HCT116 (cell line): ENCODE data around the gene GUCY2C. TPM values are rescaled to one million over a fixed set of nuclear protein-coding genes. Genes with fewer than 3 reads are reported as not detected.
A peak's percentile ranks its signal among the peaks of the same experiment; 100 is the strongest.

Experiments
- ATAC-seq: fragments of 200-7000 bp; cut with Tn5 transposase; 2 replicates; pipeline ENCODE4 v1.9.1; 2020; ENCODE audit warnings: mild to moderate bottlenecking, moderate library complexity
- BruUV-seq: library from RNA; stranded (reverse); fragments of 400-500 nt; replicated peaks from 2 replicates; lab custom pipeline; 2021; lab: Mats Ljungman, UMichigan
- CTCF ChIA-PET: fragments of 300-600 bp; sonication (Branson Sonifier 250); formaldehyde crosslinking; loops from one replicate; lab custom pipeline; 2021; ENCODE audit warnings: antibody characterized with exemption; lab: Charles Lee
- POLR2A ChIA-PET: fragments of 300-600, 350-600 bp; sonication (Branson Sonifier 250); formaldehyde crosslinking; loops from one replicate; lab custom pipeline; 2021; ENCODE audit warnings: antibody characterized with exemption; lab: Charles Lee
- RAD21 ChIA-PET, 2 experiments: fragments of 300-600 bp; sonication (Branson Sonifier 250); formaldehyde crosslinking; loops; one replicate each; lab custom pipeline; 2023; ENCODE audit warnings: low total read pairs in 2 of 2; ENCODE audit not compliant: uncharacterized antibody in 2 of 2, unreplicated experiment in 2 of 2, low non-redundant PET in 1 of 2; lab: Charles Lee
- DNase-seq: peaks from one replicate; pipeline ENCODE4 v3.0.0-alpha.2; 2010; ENCODE audit warnings: low read depth, low spot score
- H2AFZ ChIP-seq: fragments of 200-600 bp; shearing (Covaris generic), sonication (generic); 2 replicates; pipeline ENCODE4 v1.6.1; 2017; ENCODE audit warnings: low read depth, mixed run types, mixed read lengths, antibody characterized with exemption, low read length; ENCODE audit not compliant: poor library complexity, severe bottlenecking
- H3K27ac ChIP-seq: 2 replicates; pipeline ENCODE4 v1.5.1; 2012; ENCODE audit warnings: low read depth, low read length
- H3K27me3 ChIP-seq: fragments of 200-600 bp; sonication (generic); 2 replicates; pipeline ENCODE4 v1.6.1; 2016; ENCODE audit warnings: mixed run types, low read length, mixed read lengths; ENCODE audit not compliant: insufficient read depth
- H3K36me3 ChIP-seq, 2 experiments: fragments of 200-500 bp in 1 of 2; fragments of 200-600 bp in 1 of 2; sonication (Bioruptor generic) in 1 of 2; sonication (generic) in 1 of 2; 2 replicates each; pipeline versions ENCODE4 v1.5.1 to v1.6.1; 2014 to 2016; ENCODE audit warnings: low read length in 2 of 2, inconsistent platforms in 1 of 2, mixed read lengths in 1 of 2, mixed run types in 1 of 2; ENCODE audit not compliant: insufficient read depth in 2 of 2, control insufficient read depth in 1 of 2
- H3K4me1 ChIP-seq, 2 experiments: fragments of 200-600 bp in 1 of 2; sonication (generic) in 1 of 2; 2 replicates each; pipeline versions ENCODE4 v1.5.1 to v1.6.1; 2012 to 2017; ENCODE audit warnings: low read length in 2 of 2, inconsistent platforms in 1 of 2, mild to moderate bottlenecking in 1 of 2, mixed read lengths in 1 of 2, mixed run types in 1 of 2, moderate library complexity in 1 of 2; ENCODE audit not compliant: insufficient read depth in 2 of 2, control insufficient read depth in 1 of 2
- H3K4me2 ChIP-seq: fragments of 200-600 bp; sonication (generic); 2 replicates; pipeline ENCODE4 v1.6.1; 2017; ENCODE audit warnings: mixed run types, low read length, mixed read lengths
- H3K4me3 ChIP-seq, 2 experiments: fragments of 200-600 bp in 1 of 2; sonication (generic) in 1 of 2; replicated peaks in 1 of 2; 2 replicates each; pipeline ENCODE4 v1.5.1; 2011 to 2016; ENCODE audit warnings: low read length in 2 of 2, control low read depth in 1 of 2, low read depth in 1 of 2, mild to moderate bottlenecking in 1 of 2, mixed read lengths in 1 of 2, mixed run types in 1 of 2
- H3K79me2 ChIP-seq: fragments of 200-600 bp; sonication (generic); 2 replicates; pipeline ENCODE4 v1.6.1; 2017; ENCODE audit warnings: mild to moderate bottlenecking, mixed run types, low read length, moderate library complexity, mixed read lengths; ENCODE audit not compliant: insufficient read depth
- H3K9ac ChIP-seq: fragments of 200-600 bp; sonication (generic); 2 replicates; pipeline ENCODE4 v1.6.1; 2016; ENCODE audit warnings: low read length, mixed read lengths
- H3K9me2 ChIP-seq: fragments of 200-600 bp; sonication (generic), shearing (Covaris generic); 2 replicates; pipeline ENCODE4 v1.6.1; 2017; ENCODE audit warnings: mixed run types, mild to moderate bottlenecking, moderate library complexity; ENCODE audit not compliant: insufficient read depth
- H3K9me3 ChIP-seq, 2 experiments: fragments of 200-500 bp in 1 of 2; fragments of 200-600 bp in 1 of 2; sonication (Bioruptor generic) in 1 of 2; sonication (generic) in 1 of 2; 2 replicates each; pipeline ENCODE4 v1.6.1; 2014 to 2017; ENCODE audit warnings: low read length in 2 of 2, mixed read lengths in 2 of 2, inconsistent platforms in 1 of 2, low read depth in 1 of 2, mild to moderate bottlenecking in 1 of 2, mixed run types in 1 of 2, moderate library complexity in 1 of 2; ENCODE audit not compliant: control insufficient read depth in 1 of 2, insufficient read depth in 1 of 2
- H4K20me1 ChIP-seq: fragments of 200-600 bp; sonication (generic), shearing (Covaris generic); 2 replicates; pipeline ENCODE4 v1.6.1; 2017; ENCODE audit warnings: mixed run types, mild to moderate bottlenecking, moderate library complexity; ENCODE audit not compliant: insufficient read depth
- ATF3 ChIP-seq: IDR thresholded peaks from 2 replicates; pipeline ENCODE4 v1.6.1; 2012
- CBX3 ChIP-seq: IDR thresholded peaks from 2 replicates; pipeline ENCODE4 v1.6.1; 2012; ENCODE audit warnings: low read depth
- CEBPB ChIP-seq: IDR thresholded peaks from 2 replicates; pipeline ENCODE4 v1.6.1; 2012; ENCODE audit warnings: low read depth
- CTCF ChIP-seq, 3 experiments: fragments of 200-600 bp in 1 of 3; sonication (generic) in 1 of 3; IDR thresholded peaks in 2 of 3; conservative IDR thresholded peaks in 1 of 3; 2 replicates each; pipeline ENCODE4 v1.5.1; 2012 to 2017; ENCODE audit warnings: low read depth in 2 of 3, low read length in 2 of 3, antibody characterized with exemption in 1 of 3, borderline replicate concordance in 1 of 3, control low read depth in 1 of 3, mild to moderate bottlenecking in 1 of 3, mixed read lengths in 1 of 3, mixed run types in 1 of 3, moderate library complexity in 1 of 3; ENCODE audit not compliant: insufficient read depth in 1 of 3
- EGR1 ChIP-seq: IDR thresholded peaks from 2 replicates; pipeline ENCODE4 v1.6.1; 2012; ENCODE audit warnings: low read depth
- EZH2 ChIP-seq: fragments of 200-600 bp; sonication (generic); IDR thresholded peaks from 2 replicates; pipeline ENCODE4 v1.6.1; 2017; ENCODE audit warnings: antibody characterized with exemption, mixed run types
- EZH2phosphoT487 ChIP-seq: fragments of 200-600 bp; IDR thresholded peaks from 2 replicates; pipeline ENCODE4 v1.6.1; 2018; ENCODE audit warnings: antibody characterized with exemption, borderline replicate concordance
- FOSL1 ChIP-seq: IDR thresholded peaks from 2 replicates; pipeline ENCODE4 v1.6.1; 2012; ENCODE audit warnings: low read depth
- MAX ChIP-seq: IDR thresholded peaks from 2 replicates; pipeline ENCODE4 v1.6.1; 2012
- POLR2A ChIP-seq: IDR thresholded peaks from 2 replicates; pipeline ENCODE4 v1.7.0; 2011; ENCODE audit warnings: borderline replicate concordance; ENCODE audit not compliant: insufficient read depth, insufficient read length; ENCODE audit errors: extremely low read depth
- POLR2AphosphoS5 ChIP-seq: IDR thresholded peaks from 2 replicates; pipeline ENCODE4 v1.6.1; 2011; ENCODE audit warnings: mild to moderate bottlenecking, low read depth, low read length, moderate library complexity
- RAD21 ChIP-seq: IDR thresholded peaks from 2 replicates; pipeline ENCODE4 v1.6.1; 2012; ENCODE audit warnings: low read depth, mild to moderate bottlenecking
- REST ChIP-seq: IDR thresholded peaks from 2 replicates; pipeline ENCODE4 v1.6.1; 2012; ENCODE audit warnings: low read depth
- SIN3A ChIP-seq: IDR thresholded peaks from 2 replicates; pipeline ENCODE4 v1.6.1; 2012; ENCODE audit warnings: low read depth
- SP1 ChIP-seq: IDR thresholded peaks from 2 replicates; pipeline ENCODE4 v1.6.1; 2012; ENCODE audit warnings: low read depth
- SRF ChIP-seq: IDR thresholded peaks from 2 replicates; pipeline ENCODE4 v1.6.1; 2012; ENCODE audit warnings: low read depth
- TCF7L2 ChIP-seq: IDR thresholded peaks from 2 replicates; pipeline ENCODE4 v1.7.0; 2011; ENCODE audit warnings: borderline replicate concordance, inconsistent platforms; ENCODE audit not compliant: insufficient read depth, insufficient read length; ENCODE audit errors: extremely low read depth
- ZFX ChIP-seq: fragments of 450-650 bp; IDR thresholded peaks from 2 replicates; pipeline ENCODE4 v1.6.1; 2017
- ZNF274 ChIP-seq: fragments of 200-500 bp; sonication (Bioruptor generic); IDR thresholded peaks from 2 replicates; pipeline ENCODE4 v1.6.1; 2014; ENCODE audit warnings: mild to moderate bottlenecking, low read depth, low read length, inconsistent platforms
- intact Hi-C: fragments of 100-400 bp; cut with micrococcal nuclease; formaldehyde crosslinking; loops from 2 replicates; pipeline ENCODE4 v1.10.0; 2022
- total RNA-seq: library from RNA; stranded (reverse); gene quantifications from one replicate; pipeline ENCODE4 v1.2.1, GENCODE V29; 2021; ENCODE audit not compliant: unreplicated experiment
- TF ChIP-seq, protein P1 (sequence below): IDR thresholded peaks from 2 replicates; pipeline ENCODE4 v1.6.1; 2011; ENCODE audit warnings: mild to moderate bottlenecking, low read length, moderate library complexity; ENCODE audit not compliant: insufficient replicate concordance; ENCODE audit errors: extremely low read depth

Gene GUCY2C
- total RNA-seq, 1 experiment from 2014 or later = not detected

DNA sequence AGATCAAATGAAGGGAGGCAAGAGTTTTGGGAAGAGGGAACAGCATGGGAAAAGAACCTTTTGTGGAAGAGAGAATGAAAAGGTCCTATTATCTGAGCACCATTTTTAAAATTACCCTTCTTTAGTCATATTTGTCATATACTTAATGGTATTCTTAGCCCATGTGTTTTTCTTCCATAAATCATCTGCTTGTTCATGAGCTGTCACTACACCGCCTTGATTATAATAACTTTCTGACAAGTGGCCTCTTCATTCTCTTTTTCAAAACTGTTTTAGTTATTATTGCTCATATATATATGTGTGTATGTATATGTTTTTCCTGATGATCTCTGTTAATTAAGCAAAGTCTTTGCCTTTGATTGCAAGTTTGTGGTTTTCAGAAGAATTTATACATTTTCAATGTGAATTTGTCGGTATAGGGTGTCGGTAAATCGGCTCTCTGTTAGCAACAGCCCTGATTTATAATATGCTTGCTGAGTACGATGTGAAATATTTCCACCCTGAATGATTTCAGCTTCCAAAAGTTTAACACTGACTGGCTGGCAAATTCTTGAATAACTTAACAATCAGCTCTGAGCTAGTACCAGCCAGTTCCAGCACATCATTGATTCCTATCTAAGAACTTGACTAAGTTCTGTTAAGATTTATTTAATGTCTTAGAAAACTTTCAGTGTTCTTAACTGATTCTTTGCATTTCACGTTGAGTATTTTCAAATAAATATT is 49.2 kb downstream of the GUCY2C start:
- no peak overlapping the region for H3K9ac ChIP-seq
- ATAC-seq = no peak
- no peaks in the 10 kb centered on the region for H3K36me3 ChIP-seq
- RAD21 ChIA-PET = no interaction called here
- TF ChIP-seq CBX3 (no peak), RAD21 (no peak), EZH2phosphoT487 (no peak), POLR2AphosphoS5 (no peak), ZFX (no peak), REST (no peak), CEBPB (no peak), CTCF (IDR thresholded peaks at IDR 0.05 in 2 of 3, conservative IDR thresholded peaks at IDR 0.05 in 1 of 3; ENCODE audit: borderline replicate concordance in 1 of 3, insufficient read depth in 1 of 3, low read depth in 2 of 3, low read length in 2 of 3) (no peak), EGR1 (no peak), ATF3 (no peak), EZH2 (no peak), ZNF274 (no peak), SRF (no peak), POLR2A (no peak), SIN3A (no peak), SP1 (no peak), MAX (no peak), FOSL1 (no peak), TCF7L2 (no peak)
- TF ChIP-seq, protein P1, sequence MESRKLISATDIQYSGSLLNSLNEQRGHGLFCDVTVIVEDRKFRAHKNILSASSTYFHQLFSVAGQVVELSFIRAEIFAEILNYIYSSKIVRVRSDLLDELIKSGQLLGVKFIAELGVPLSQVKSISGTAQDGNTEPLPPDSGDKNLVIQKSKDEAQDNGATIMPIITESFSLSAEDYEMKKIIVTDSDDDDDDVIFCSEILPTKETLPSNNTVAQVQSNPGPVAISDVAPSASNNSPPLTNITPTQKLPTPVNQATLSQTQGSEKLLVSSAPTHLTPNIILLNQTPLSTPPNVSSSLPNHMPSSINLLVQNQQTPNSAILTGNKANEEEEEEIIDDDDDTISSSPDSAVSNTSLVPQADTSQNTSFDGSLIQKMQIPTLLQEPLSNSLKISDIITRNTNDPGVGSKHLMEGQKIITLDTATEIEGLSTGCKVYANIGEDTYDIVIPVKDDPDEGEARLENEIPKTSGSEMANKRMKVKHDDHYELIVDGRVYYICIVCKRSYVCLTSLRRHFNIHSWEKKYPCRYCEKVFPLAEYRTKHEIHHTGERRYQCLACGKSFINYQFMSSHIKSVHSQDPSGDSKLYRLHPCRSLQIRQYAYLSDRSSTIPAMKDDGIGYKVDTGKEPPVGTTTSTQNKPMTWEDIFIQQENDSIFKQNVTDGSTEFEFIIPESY = no peak
- TF ChIP-seq, all 23 proteins: peak for 0
- no peaks in the 10 kb centered on the region for H3K4me1 ChIP-seq
- POLR2A ChIA-PET = no interaction called here
- intact Hi-C loops = no loop called here
- H3K27me3 ChIP-seq = no peaks in the 10 kb centered on the region
- no peak for DNase-seq
- H3K4me3 ChIP-seq = no peak overlapping the region
- no peaks in the 10 kb centered on the region for H3K9me2 ChIP-seq
- no peak overlapping the region for H3K4me2 ChIP-seq
- no TSS peak for BruUV-seq
- peak overlapping the region; percentile 4 for H2AFZ ChIP-seq
- no peak overlapping the region for H3K27ac ChIP-seq
- CTCF ChIA-PET = interaction anchor here (1.4 kb wide), 1 partner anchor 18 kb away, joined by 3 read pairs; no protein-coding TSS in a partner anchor
- H4K20me1 ChIP-seq = no peaks in the 10 kb centered on the region
- no peaks in the 10 kb centered on the region for H3K79me2 ChIP-seq
- H3K9me3 ChIP-seq = no peaks in the 10 kb centered on the region
